AG10803 (cell line): Measurements from ENCODE around the gene PGF.

ENCODE experiments used
- DNase-seq: peaks from one replicate; pipeline ENCODE4 v3.0.0; 2010; ENCODE audit warnings: low read depth
- H3K4me3 ChIP-seq: 2 replicates; pipeline ENCODE4 v1.5.1; 2011; ENCODE audit warnings: mild to moderate bottlenecking, low read length, control low read depth
- CTCF ChIP-seq: conservative IDR thresholded peaks from 2 replicates; pipeline ENCODE4 v1.5.1; 2011; ENCODE audit warnings: mild to moderate bottlenecking, low read length, control low read depth, inconsistent platforms

The PGF gene

GRCh38 chr14:74898083-74898482 is 57.3 kb downstream of the PGF start:
- no peak for TF ChIP-seq CTCF
- no peak for DNase-seq
- H3K4me3 ChIP-seq = no peak overlapping the region

GRCh38 chr14:74897642-74898041 is 57.8 kb downstream of the PGF start:
- no peak for DNase-seq
- no peak overlapping the region for H3K4me3 ChIP-seq
- TF ChIP-seq CTCF = no peak

- TF ChIP-seq CTCF = no peak
- no peak overlapping the region for H3K4me3 ChIP-seq
- DNase-seq = no peak
Measured at GRCh38 chr14:74896400-74896799, 59.0 kb downstream of the PGF start.

- no peak overlapping the region for H3K4me3 ChIP-seq
- no peak for TF ChIP-seq CTCF
- DNase-seq = no peak
Measured at GRCh38 chr14:74893614-74894091, 61.7 kb downstream of the PGF start.

- TF ChIP-seq CTCF = no peak
- no peak for DNase-seq
- no peak overlapping the region for H3K4me3 ChIP-seq
Measured at GRCh38 chr14:74892745-74893144, 62.7 kb downstream of the PGF start.

- no peak for TF ChIP-seq CTCF
- DNase-seq = no peak
- H3K4me3 ChIP-seq = no peak overlapping the region
Measured at GRCh38 chr14:74891870-74892269, 63.5 kb downstream of the PGF start.
